B cell (primary cell): ENCODE data around the gene CACNA2D4. TPM values are rescaled to one million over a fixed set of nuclear protein-coding genes. Genes with fewer than 3 reads are reported as not detected.
A peak's percentile ranks its signal among the peaks of the same experiment; 100 is the strongest.

Experiments
- ATAC-seq: fragments of 200-7000 bp; cut with Tn5 transposase; one replicate; pipeline ENCODE4 v1.10.0; 2021; ENCODE audit warnings: low read depth, mild to moderate bottlenecking, moderate number of reproducible peaks, moderate library complexity
- CTCF ChIA-PET: fragments of 350-600 bp; sonication (Branson Sonifier 250); formaldehyde crosslinking; loops from one replicate; lab custom pipeline; 2021; ENCODE audit warnings: antibody characterized with exemption, inconsistent platforms; lab: Charles Lee
- POLR2A ChIA-PET: fragments of 350-600 bp; sonication (Branson Sonifier 250); formaldehyde crosslinking; loops from one replicate; lab custom pipeline; 2021; ENCODE audit warnings: antibody characterized with exemption; lab: Charles Lee
- DNase-seq: peaks from one replicate; pipeline ENCODE4 v3.0.0; 2013
- H2AFZ ChIP-seq: 2 replicates; pipeline ENCODE4 v1.6.1; 2012; ENCODE audit warnings: mild to moderate bottlenecking, low read depth, low read length; ENCODE audit not compliant: insufficient read depth, poor library complexity, severe bottlenecking
- H3K27ac ChIP-seq, 2 donors: 1 replicate in 1 of 2; 2 replicates in 1 of 2; pipeline ENCODE4 v1.5.1; 2012 to 2013; ENCODE audit warnings: low read length in 2 of 2, mild to moderate bottlenecking in 2 of 2, moderate library complexity in 1 of 2
- H3K27me3 ChIP-seq, 4 experiments: fragments of 200-600 bp in 1 of 4; sonication (generic) in 1 of 4; replicated peaks in 1 of 4; 1 replicate in 2 of 4; 2 replicates in 2 of 4; pipeline versions ENCODE4 v1.6.1 to v1.7.0; 2013 to 2016; ENCODE audit warnings: low read length in 3 of 4, mild to moderate bottlenecking in 2 of 4, mixed read lengths in 1 of 4, moderate library complexity in 1 of 4; ENCODE audit not compliant: insufficient read depth in 4 of 4, control insufficient read depth in 3 of 4; ENCODE audit errors: control extremely low read depth in 1 of 4
- H3K36me3 ChIP-seq, 2 experiments: replicated peaks in 1 of 2; 1 replicate in 1 of 2; 2 replicates in 1 of 2; pipeline versions ENCODE4 v1.6.1 to v1.7.1; 2013; ENCODE audit warnings: low read length in 1 of 2; ENCODE audit not compliant: insufficient read depth in 2 of 2, control insufficient read depth in 1 of 2; ENCODE audit errors: control extremely low read depth in 1 of 2, extremely low read depth in 1 of 2
- H3K4me1 ChIP-seq, 2 donors: fragments of 200-600 bp in 1 of 2; sonication (generic) in 1 of 2; 1 replicate in 1 of 2; 2 replicates in 1 of 2; pipeline versions ENCODE4 v1.5.1 to v1.6.1; 2013 to 2017; ENCODE audit warnings: low read length in 2 of 2; ENCODE audit not compliant: control insufficient read depth in 2 of 2, insufficient read depth in 2 of 2
- H3K4me2 ChIP-seq: replicated peaks from 2 replicates; pipeline ENCODE3; 2012; ENCODE audit warnings: mild to moderate bottlenecking, low read depth, low read length; ENCODE audit not compliant: poor library complexity, severe bottlenecking
- H3K4me3 ChIP-seq, 5 experiments: fragments of 200-600 bp in 1 of 5; sonication (generic) in 1 of 5; 1 replicate in 3 of 5; 2 replicates in 2 of 5; pipeline versions ENCODE4 v1.5.1 to v1.7.0; 2011 to 2016; ENCODE audit warnings: low read length in 4 of 5, mild to moderate bottlenecking in 4 of 5, low read depth in 2 of 5, control low read depth in 1 of 5, moderate library complexity in 1 of 5; ENCODE audit not compliant: insufficient read depth in 1 of 5; ENCODE audit errors: control extremely low read depth in 1 of 5, extremely low read depth in 1 of 5
- H3K79me2 ChIP-seq: fragments of 200-600 bp; sonication (generic); one replicate; pipeline ENCODE4 v1.6.0; 2016; ENCODE audit warnings: low read length; ENCODE audit not compliant: control insufficient read depth, insufficient read depth
- H3K9ac ChIP-seq: fragments of 200-600 bp; sonication (generic); 2 replicates; pipeline ENCODE4 v1.6.1; 2017; ENCODE audit warnings: mild to moderate bottlenecking, low read length, moderate library complexity
- H3K9me3 ChIP-seq, 3 donors: one replicate each; pipeline versions ENCODE4 v1.6.1 to v1.7.1; 2013; ENCODE audit warnings: low read length in 2 of 3; ENCODE audit not compliant: control insufficient read depth in 2 of 3, insufficient read depth in 1 of 3; ENCODE audit errors: control extremely low read depth in 1 of 3
- H4K20me1 ChIP-seq: 2 replicates; pipeline ENCODE4 v1.6.0; 2012; ENCODE audit warnings: mild to moderate bottlenecking, low read length; ENCODE audit not compliant: insufficient read depth, control insufficient read depth, poor library complexity, severe bottlenecking
- H3K27ac Mint-ChIP-seq: one replicate; pipeline ENCODE4 v1.8.0; 2021; ENCODE audit warnings: mixed read lengths
- H3K27me3 Mint-ChIP-seq: one replicate; pipeline ENCODE4 v1.8.0; 2021; ENCODE audit warnings: mixed read lengths
- H3K4me1 Mint-ChIP-seq: one replicate; pipeline ENCODE4 v1.8.0; 2021; ENCODE audit warnings: mixed read lengths
- H3K4me3 Mint-ChIP-seq: one replicate; pipeline ENCODE4 v1.8.0; 2021; ENCODE audit warnings: mixed read lengths
- H3K9me3 Mint-ChIP-seq: one replicate; pipeline ENCODE4 v1.8.0; 2022; ENCODE audit warnings: mixed read lengths; ENCODE audit not compliant: insufficient read depth
- CTCF ChIP-seq: fragments of 200-600 bp; IDR thresholded peaks from one replicate; pipeline ENCODE4 v1.8.0; 2022; ENCODE audit warnings: antibody characterized with exemption, mild to moderate bottlenecking
- EZH2 ChIP-seq: IDR thresholded peaks from 2 replicates; pipeline ENCODE4 v1.6.1; 2012; ENCODE audit warnings: borderline replicate concordance, low read depth, mild to moderate bottlenecking, moderate library complexity, low read length; ENCODE audit not compliant: insufficient read depth, poor library complexity, severe bottlenecking
- WGBS: methylation state at CpG from one replicate; pipeline ENCODE4 v1.1.5; 2013; ENCODE audit warnings: missing lambda C conversion rate; ENCODE audit not compliant: insufficient coverage; 5-methylcytosine and 5-hydroxymethylcytosine counted together
- intact Hi-C: fragments of 100-400 bp; cut with micrococcal nuclease; formaldehyde crosslinking; loops from one replicate; pipeline ENCODE4 v1.10.0; 2022
- polyA minus RNA-seq: library from RNA; depleted of rRNA, polyadenylated mRNA; stranded (reverse); fragments of >200 nt; gene quantifications from 2 replicates; pipeline ENCODE4 v1.2.3, GENCODE V29; 2012
- polyA plus RNA-seq: library from polyadenylated mRNA; depleted of rRNA; stranded (reverse); fragments of >200 nt; gene quantifications from 2 replicates; pipeline ENCODE4 v1.2.3, GENCODE V29; 2012
- total RNA-seq, 2 donors: library from RNA; stranded (reverse); fragments of 120-200 nt in 1 of 2; gene quantifications; 1 replicate in 1 of 2; 2 replicates in 1 of 2; pipeline versions ENCODE4 v1.2.3 to v1.2.4, GENCODE V29; 2013 to 2022

Gene CACNA2D4
- total RNA-seq (6.1 and 7.4 TPM in 2 replicates), polyA plus RNA-seq (3.9 and 6.0 TPM in 2 replicates), polyA minus RNA-seq (1.2 and 3.2 TPM in 2 replicates)
- 2.7 TPM for total RNA-seq (2013)

GRCh38 chr12:1918081-1918883, at the start of gene CACNA2D4:
Gene CACNA2D4, minus strand, starts transcription at chr12:1918652. Its CDS starts 179 bp downstream, at chr12:1918473.
- H3K9ac ChIP-seq, result peak within 1 kb of the TSS; percentile 77
- peak within 1 kb of the TSS; percentile 48 to 72 (median 67) for H3K4me3 ChIP-seq
- peak within 1 kb of the TSS; percentile 90 for H3K4me3 Mint-ChIP-seq
- ChIA-PET CTCF (interaction anchor here (1.3 to 3.7 kb wide), 3 partner anchors 22 to 127 kb away, joined by 3 to 40 read pairs (median 9); no protein-coding TSS in a partner anchor), POLR2A (interaction anchor here (0.6 kb wide), 1 partner anchor 13 kb away, joined by 3 read pairs; no protein-coding TSS in a partner anchor)
- peaks cover 0 to 4% (median 0%) of the 10 kb centered on the region in 3 donors for H3K9me3 ChIP-seq
- DNase-seq, result peak; percentile 27
- no peak for TF ChIP-seq EZH2
- no peak for TF ChIP-seq CTCF
- intact Hi-C loops, result no loop called here
- H3K27me3 Mint-ChIP-seq, result peaks cover 19% of the 10 kb centered on the region
- H4K20me1 ChIP-seq, result no peaks in the 10 kb centered on the region
- peak within 1 kb of the TSS; percentile 85 to 90 for H3K27ac ChIP-seq
- peaks cover 20% of the 10 kb centered on the region for H3K79me2 ChIP-seq
- H3K27me3 ChIP-seq, result no peaks in the 10 kb centered on the region
- no peaks in the 10 kb centered on the region for H3K9me3 Mint-ChIP-seq
- H3K4me1 Mint-ChIP-seq, result peaks cover 41% of the 10 kb centered on the region
- peak within 1 kb of the TSS; percentile 83 for H2AFZ ChIP-seq
- peaks cover 44% of the 10 kb centered on the region in 2 donors for H3K4me1 ChIP-seq
- H3K27ac Mint-ChIP-seq, result peak within 1 kb of the TSS; percentile 96
- WGBS, result 22% methylated on average over 12 of the region's 18 CpGs
- no peak for ATAC-seq
- H3K4me2 ChIP-seq, result peak within 1 kb of the TSS; percentile 78
- no peaks in the 10 kb centered on the region for H3K36me3 ChIP-seq
